PFSK-1 (cell line): ENCODE measurements around the gene SIL1.

ENCODE experiments used
- FOXP2 ChIP-seq: optimal IDR thresholded peaks from 2 replicates; pipeline ENCODE3; 2011; ENCODE audit warnings: borderline replicate concordance, control low read depth, inconsistent platforms; ENCODE audit not compliant: insufficient read depth; ENCODE audit errors: extremely low read length, extremely low read depth
- POLR2AphosphoS5 ChIP-seq: IDR thresholded peaks from 2 replicates; pipeline ENCODE4 v1.6.1; 2012; ENCODE audit warnings: low read depth, mild to moderate bottlenecking, control low read depth, low read length, moderate library complexity
- SIN3A ChIP-seq: IDR thresholded peaks from 2 replicates; pipeline ENCODE4 v1.6.1; 2012; ENCODE audit warnings: mild to moderate bottlenecking, low read length, moderate library complexity, borderline replicate concordance; ENCODE audit not compliant: insufficient read depth
- TAF1 ChIP-seq: IDR thresholded peaks from 2 replicates; pipeline ENCODE4 v1.6.1; 2012; ENCODE audit warnings: low read length, control low read depth, borderline replicate concordance; ENCODE audit not compliant: insufficient read depth
- TF ChIP-seq, protein P1 (sequence below), 2 experiments: IDR thresholded peaks; 2 replicates each; pipeline versions ENCODE4 v1.6.1 to v1.8.0; 2011 to 2012; ENCODE audit warnings: low read depth in 2 of 2, low read length in 2 of 2, control low read depth in 1 of 2, inconsistent platforms in 1 of 2, mild to moderate bottlenecking in 1 of 2, moderate library complexity in 1 of 2; ENCODE audit not compliant: insufficient read depth in 1 of 2

SIL1 gene

DNA sequence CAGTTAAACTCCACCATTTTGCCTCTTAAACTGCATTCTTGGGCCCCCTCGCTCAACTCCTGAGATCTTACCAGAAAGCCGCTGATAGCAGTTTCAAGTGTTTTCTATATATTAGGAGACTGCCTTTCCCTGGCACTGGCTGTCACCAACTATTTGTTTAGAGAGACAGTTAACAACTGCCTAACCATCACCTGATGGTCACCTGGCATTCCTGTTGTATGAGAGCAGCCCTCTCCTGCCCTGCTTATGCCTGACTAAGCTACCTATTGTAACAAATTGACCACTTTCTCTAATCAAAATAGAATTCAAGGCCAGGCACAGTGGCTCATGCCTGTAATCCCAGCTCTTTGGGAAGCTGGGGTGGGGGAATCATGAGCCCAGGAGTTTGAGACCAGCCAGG, 28.0 kb upstream of the SIL1 start:
- no peak for TF ChIP-seq POLR2AphosphoS5
- no peak for TF ChIP-seq TAF1
- TF ChIP-seq SIN3A: no peak
- TF ChIP-seq FOXP2: no peak
- TF ChIP-seq, protein P1, sequence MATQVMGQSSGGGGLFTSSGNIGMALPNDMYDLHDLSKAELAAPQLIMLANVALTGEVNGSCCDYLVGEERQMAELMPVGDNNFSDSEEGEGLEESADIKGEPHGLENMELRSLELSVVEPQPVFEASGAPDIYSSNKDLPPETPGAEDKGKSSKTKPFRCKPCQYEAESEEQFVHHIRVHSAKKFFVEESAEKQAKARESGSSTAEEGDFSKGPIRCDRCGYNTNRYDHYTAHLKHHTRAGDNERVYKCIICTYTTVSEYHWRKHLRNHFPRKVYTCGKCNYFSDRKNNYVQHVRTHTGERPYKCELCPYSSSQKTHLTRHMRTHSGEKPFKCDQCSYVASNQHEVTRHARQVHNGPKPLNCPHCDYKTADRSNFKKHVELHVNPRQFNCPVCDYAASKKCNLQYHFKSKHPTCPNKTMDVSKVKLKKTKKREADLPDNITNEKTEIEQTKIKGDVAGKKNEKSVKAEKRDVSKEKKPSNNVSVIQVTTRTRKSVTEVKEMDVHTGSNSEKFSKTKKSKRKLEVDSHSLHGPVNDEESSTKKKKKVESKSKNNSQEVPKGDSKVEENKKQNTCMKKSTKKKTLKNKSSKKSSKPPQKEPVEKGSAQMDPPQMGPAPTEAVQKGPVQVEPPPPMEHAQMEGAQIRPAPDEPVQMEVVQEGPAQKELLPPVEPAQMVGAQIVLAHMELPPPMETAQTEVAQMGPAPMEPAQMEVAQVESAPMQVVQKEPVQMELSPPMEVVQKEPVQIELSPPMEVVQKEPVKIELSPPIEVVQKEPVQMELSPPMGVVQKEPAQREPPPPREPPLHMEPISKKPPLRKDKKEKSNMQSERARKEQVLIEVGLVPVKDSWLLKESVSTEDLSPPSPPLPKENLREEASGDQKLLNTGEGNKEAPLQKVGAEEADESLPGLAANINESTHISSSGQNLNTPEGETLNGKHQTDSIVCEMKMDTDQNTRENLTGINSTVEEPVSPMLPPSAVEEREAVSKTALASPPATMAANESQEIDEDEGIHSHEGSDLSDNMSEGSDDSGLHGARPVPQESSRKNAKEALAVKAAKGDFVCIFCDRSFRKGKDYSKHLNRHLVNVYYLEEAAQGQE (IDR thresholded peaks at IDR 0.05; ENCODE audit: insufficient read depth in 1 of 2, low read depth in 2 of 2, low read length in 2 of 2): no peak

DNA sequence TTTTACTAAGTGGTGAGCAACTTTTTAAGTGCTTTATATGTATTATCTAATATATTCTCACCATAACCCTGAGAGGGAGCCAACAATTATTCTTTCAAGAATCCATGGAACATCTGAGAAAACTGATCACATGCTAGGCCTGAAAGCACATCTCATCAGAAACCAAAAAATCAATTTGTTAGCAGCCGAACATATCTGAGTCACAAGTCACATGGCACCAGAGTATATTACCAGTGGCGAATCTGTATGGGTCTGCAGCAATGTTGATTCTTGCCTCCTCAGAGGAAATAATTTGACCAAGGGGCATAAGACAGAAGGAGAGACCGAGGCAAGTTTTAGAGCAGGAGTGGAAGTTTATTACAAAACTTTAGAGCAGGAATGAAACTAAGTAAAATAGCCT, 25.3 kb upstream of the SIL1 start:
- TF ChIP-seq TAF1: no peak
- TF ChIP-seq SIN3A: no peak
- no peak for TF ChIP-seq FOXP2
- no peak for TF ChIP-seq POLR2AphosphoS5
- TF ChIP-seq, protein P1 (IDR thresholded peaks at IDR 0.05; ENCODE audit: insufficient read depth in 1 of 2, low read depth in 2 of 2, low read length in 2 of 2): no peak

DNA sequence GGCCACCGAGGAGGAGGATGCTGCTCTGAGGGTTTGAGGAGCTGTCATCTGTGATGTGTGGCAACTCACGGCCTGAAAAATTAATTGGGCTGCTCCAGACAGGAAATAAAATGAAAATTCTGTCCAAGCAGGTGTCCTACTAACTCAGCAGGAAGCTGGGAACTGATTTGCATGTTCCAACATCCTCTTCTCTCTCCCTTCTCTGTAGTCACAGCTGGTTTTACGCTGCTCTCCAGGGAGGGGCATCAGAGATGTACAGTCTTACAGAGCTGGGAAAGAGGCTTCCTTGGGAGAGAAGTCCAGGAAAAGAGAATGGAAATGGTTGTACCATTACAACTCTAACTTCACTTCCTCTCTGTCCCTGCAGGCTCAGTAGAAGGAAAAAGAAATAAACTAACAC, 24.2 kb upstream of the SIL1 start:
- TF ChIP-seq, protein P1 (IDR thresholded peaks at IDR 0.05; ENCODE audit: insufficient read depth in 1 of 2, low read depth in 2 of 2, low read length in 2 of 2): no peak
- TF ChIP-seq FOXP2 (no peak), SIN3A (no peak), POLR2AphosphoS5 (no peak), TAF1 (no peak)

DNA sequence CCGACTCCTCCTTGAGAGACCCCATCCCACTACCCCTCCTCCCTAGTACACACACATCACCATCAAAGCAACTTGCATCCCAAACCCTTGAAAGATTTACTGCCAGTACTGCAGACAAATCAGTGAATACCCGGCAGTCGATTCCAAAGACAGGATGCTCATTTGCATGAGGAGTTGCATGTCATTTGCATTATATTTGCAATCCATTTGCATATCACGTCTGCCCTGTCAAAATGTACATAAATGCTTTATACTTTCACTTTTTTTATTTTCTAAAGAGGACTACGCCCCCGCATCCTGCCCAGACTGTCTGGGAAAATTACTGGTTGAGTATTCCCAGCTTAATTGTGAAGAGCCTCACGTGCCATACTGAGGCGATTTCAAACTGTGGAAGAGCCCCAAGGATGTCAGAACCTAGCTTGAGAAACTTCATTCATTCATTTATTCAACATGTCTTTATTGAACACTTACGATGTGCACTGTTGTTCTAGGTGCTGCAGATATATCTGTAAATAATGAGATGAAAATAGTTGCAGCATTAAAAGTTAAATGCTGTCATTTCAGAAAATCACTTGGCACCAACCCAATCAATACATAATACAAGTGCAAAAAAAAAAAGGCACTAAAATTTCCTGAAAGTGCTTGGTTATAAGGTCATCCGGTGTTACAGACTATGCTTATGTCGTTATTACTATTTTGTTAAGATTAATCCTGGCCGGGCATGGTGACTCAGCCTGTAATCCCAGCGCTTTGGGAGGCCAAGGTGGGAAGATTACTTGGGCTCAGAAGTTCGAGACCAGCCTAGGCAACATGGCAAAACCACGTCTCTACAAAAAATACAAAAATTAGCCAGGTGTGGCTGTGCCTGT, 17.2 kb upstream of the SIL1 start:
- TF ChIP-seq POLR2AphosphoS5 (no peak), SIN3A (0 out of 2 replicates have a peak, but pooled peaks have one; percentile 32), FOXP2 (no peak), TAF1 (no peak)

DNA sequence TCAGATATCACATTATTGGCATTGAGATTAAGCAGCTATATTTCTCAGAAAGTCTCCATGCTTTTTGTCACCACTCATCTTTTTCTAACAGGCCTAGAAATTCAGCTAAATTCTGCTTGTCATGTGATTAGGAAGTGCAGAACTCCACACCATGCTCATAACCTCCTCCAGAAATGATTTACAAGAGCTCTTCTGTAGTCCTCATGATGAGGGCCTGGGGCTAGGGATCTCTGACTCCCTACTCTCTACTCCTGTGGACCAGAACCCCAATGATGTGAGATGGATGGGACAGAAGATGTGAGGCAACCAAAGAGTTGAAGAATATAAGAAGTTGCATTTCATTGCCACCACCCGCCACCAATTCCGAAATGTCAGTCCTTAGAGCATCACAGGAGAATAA, 16.5 kb upstream of the SIL1 start:
- TF ChIP-seq SIN3A (no peak), FOXP2 (no peak), POLR2AphosphoS5 (no peak), TAF1 (no peak)
- TF ChIP-seq, protein P1 (IDR thresholded peaks at IDR 0.05; ENCODE audit: insufficient read depth in 1 of 2, low read depth in 2 of 2, low read length in 2 of 2): no peak
